Astrocyte (in vitro differentiated cells and primary cell): Measurements from ENCODE around the gene CFAP45. TPM values are rescaled to one million over a fixed set of nuclear protein-coding genes. Genes with fewer than 3 reads are reported as not detected.
A peak's percentile ranks its signal among the peaks of the same experiment; 100 is the strongest.

Experiments used
- DNase-seq: peaks from one replicate; pipeline ENCODE4 v3.0.0-alpha.2; 2010; ENCODE audit warnings: low read depth
- FAIRE-seq: peaks from 2 replicates; lab custom pipeline; 2011; peaks lifted over from hg19 to GRCh38; lab: Jason Lieb, UNC
- H2AFZ ChIP-seq: 2 replicates; pipeline ENCODE4 v1.6.0; 2012; ENCODE audit warnings: low read depth, low read length, inconsistent platforms
- H3K27ac ChIP-seq: 2 replicates; pipeline ENCODE4 v1.5.1; 2011; ENCODE audit warnings: low read depth, low read length, inconsistent platforms
- H3K27me3 ChIP-seq: 2 replicates; pipeline ENCODE4 v1.6.0; 2011; ENCODE audit warnings: low read length, inconsistent platforms; ENCODE audit not compliant: insufficient read depth
- H3K36me3 ChIP-seq: 2 replicates; pipeline ENCODE4 v1.5.1; 2011; ENCODE audit warnings: low read length, inconsistent platforms; ENCODE audit not compliant: insufficient read depth
- H3K4me1 ChIP-seq: 2 replicates; pipeline ENCODE4 v1.5.1; 2011; ENCODE audit warnings: low read length, inconsistent platforms; ENCODE audit not compliant: insufficient read depth
- H3K4me2 ChIP-seq: 2 replicates; pipeline ENCODE4 v1.6.0; 2012; ENCODE audit warnings: low read length, inconsistent platforms
- H3K4me3 ChIP-seq: 2 replicates; pipeline ENCODE4 v1.5.1; 2011; ENCODE audit warnings: low read depth, mild to moderate bottlenecking, low read length, inconsistent platforms; ENCODE audit not compliant: insufficient read depth
- H3K79me2 ChIP-seq: 2 replicates; pipeline ENCODE4 v1.6.0; 2012; ENCODE audit warnings: mild to moderate bottlenecking, low read length, inconsistent platforms; ENCODE audit not compliant: insufficient read depth
- H3K9ac ChIP-seq: 2 replicates; pipeline ENCODE4 v1.6.0; 2012; ENCODE audit warnings: mild to moderate bottlenecking, low read length, inconsistent platforms
- H3K9me3 ChIP-seq: 2 replicates; pipeline ENCODE4 v1.5.1; 2012; ENCODE audit warnings: low read depth, mild to moderate bottlenecking, low read length, inconsistent platforms; ENCODE audit not compliant: insufficient read depth
- H4K20me1 ChIP-seq: 2 replicates; pipeline ENCODE4 v1.6.0; 2012; ENCODE audit warnings: low read length, inconsistent platforms; ENCODE audit not compliant: insufficient read depth
- H3K27ac Mint-ChIP-seq: one replicate; pipeline ENCODE4 v1.8.0; 2021; ENCODE audit warnings: mild to moderate bottlenecking, mixed read lengths; ENCODE audit not compliant: unreplicated experiment
- H3K27me3 Mint-ChIP-seq: one replicate; pipeline ENCODE4 v1.8.0; 2021; ENCODE audit warnings: low read depth, mixed read lengths; ENCODE audit not compliant: unreplicated experiment
- H3K36me3 Mint-ChIP-seq: one replicate; pipeline ENCODE4 v1.8.0; 2021; ENCODE audit warnings: low read depth, mixed read lengths; ENCODE audit not compliant: unreplicated experiment
- H3K4me1 Mint-ChIP-seq: one replicate; pipeline ENCODE4 v1.8.0; 2021; ENCODE audit warnings: low read depth, mixed read lengths; ENCODE audit not compliant: unreplicated experiment
- H3K4me3 Mint-ChIP-seq: one replicate; pipeline ENCODE4 v1.8.0; 2021; ENCODE audit warnings: mild to moderate bottlenecking, moderate library complexity, mixed read lengths; ENCODE audit not compliant: unreplicated experiment
- H3K9me3 Mint-ChIP-seq: one replicate; pipeline ENCODE4 v1.8.0; 2021; ENCODE audit warnings: mild to moderate bottlenecking, mixed read lengths; ENCODE audit not compliant: unreplicated experiment
- CTCF ChIP-seq: IDR thresholded peaks from 2 replicates; pipeline ENCODE4 v1.5.1; 2011; ENCODE audit warnings: low read depth, mild to moderate bottlenecking, inconsistent platforms, low read length, moderate library complexity; ENCODE audit not compliant: insufficient read depth
- EZH2 ChIP-seq: IDR thresholded peaks from 2 replicates; pipeline ENCODE4 v1.6.1; 2012; ENCODE audit warnings: mild to moderate bottlenecking, low read length, inconsistent platforms; ENCODE audit not compliant: insufficient read depth
- total RNA-seq: library from RNA; stranded (reverse); gene quantifications from 2 replicates; pipeline ENCODE4 v1.2.1, GENCODE V29; 2021

The CFAP45 gene
- total RNA-seq, 1 donor from 2014 or later = 3.2 TPM

DNA sequence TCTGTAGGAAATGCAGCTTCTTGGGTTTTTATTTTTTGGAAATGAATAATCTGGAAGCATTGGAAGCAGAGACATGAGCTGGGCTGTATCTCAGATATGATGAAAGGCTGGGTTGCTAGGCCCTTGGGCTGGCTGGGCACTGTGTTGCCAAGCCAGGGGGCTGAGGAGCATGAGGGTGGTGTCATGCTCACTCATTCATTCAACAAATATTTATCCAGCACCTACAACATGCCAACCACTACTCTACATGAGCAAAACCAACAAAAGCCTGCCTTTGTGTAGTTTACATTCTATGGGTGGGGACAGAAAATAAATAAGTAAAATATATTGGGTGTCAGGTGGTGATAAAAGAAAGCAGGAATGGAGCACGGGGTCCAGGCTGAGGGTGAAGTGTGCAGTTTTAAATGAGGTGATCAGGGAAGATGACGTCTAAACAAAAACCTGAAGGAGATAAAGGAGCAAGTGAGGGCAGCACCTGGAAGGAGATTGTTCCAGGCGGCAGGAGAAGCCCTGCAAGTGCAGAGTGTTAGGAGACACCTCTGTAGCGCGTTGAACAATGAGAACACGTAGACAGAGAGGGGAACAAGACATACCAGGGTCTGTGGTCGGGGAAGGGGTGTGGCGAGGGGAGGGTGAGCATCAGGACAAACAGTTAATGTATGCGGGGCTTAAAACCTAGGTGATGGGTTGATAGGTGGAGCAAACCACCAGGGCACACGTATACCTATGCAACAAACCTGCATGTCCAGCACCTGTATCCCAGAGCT, 14.5 kb upstream of the CFAP45 start:
- no peaks in the 10 kb centered on the region for H3K9me3 Mint-ChIP-seq
- Histone ChIP-seq H3K4me2 (no peak overlapping the region), H3K4me1 (peaks cover 64% of the 10 kb centered on the region), H4K20me1 (peaks cover 25% of the 10 kb centered on the region), H3K27me3 (no peaks in the 10 kb centered on the region), H2AFZ (no peak overlapping the region), H3K9me3 (no peaks in the 10 kb centered on the region), H3K27ac (no peak overlapping the region), H3K4me3 (no peak overlapping the region), H3K9ac (no peak overlapping the region), H3K36me3 (peaks cover 17% of the 10 kb centered on the region), H3K79me2 (peaks cover 17% of the 10 kb centered on the region)
- peak overlapping the region; percentile 70 for H3K27ac Mint-ChIP-seq
- TF ChIP-seq CTCF = no peak
- TF ChIP-seq EZH2 = no peak
- no peak for FAIRE-seq
- peaks cover 16% of the 10 kb centered on the region for H3K36me3 Mint-ChIP-seq
- no peaks in the 10 kb centered on the region for H3K27me3 Mint-ChIP-seq
- H3K4me3 Mint-ChIP-seq = peak overlapping the region; percentile 46
- peaks cover 87% of the 10 kb centered on the region for H3K4me1 Mint-ChIP-seq
- DNase-seq = no peak

GRCh38 chr1:159913451-159914192, 13.7 kb upstream of the CFAP45 start:
- Mint-ChIP-seq H3K27me3 (no peaks in the 10 kb centered on the region), H3K4me3 (no peak overlapping the region), H3K4me1 (peaks cover 89% of the 10 kb centered on the region), H3K36me3 (peaks cover 12% of the 10 kb centered on the region), H3K27ac (peak overlapping the region; percentile 99), H3K9me3 (no peaks in the 10 kb centered on the region)
- no peaks in the 10 kb centered on the region for H3K27me3 ChIP-seq
- no peak for DNase-seq
- H3K27ac ChIP-seq = no peak overlapping the region
- H3K79me2 ChIP-seq = peaks cover 9% of the 10 kb centered on the region
- TF ChIP-seq CTCF (no peak), EZH2 (no peak)
- no peak overlapping the region for H3K4me2 ChIP-seq
- no peaks in the 10 kb centered on the region for H3K9me3 ChIP-seq
- no peak overlapping the region for H3K4me3 ChIP-seq
- H2AFZ ChIP-seq = no peak overlapping the region
- peaks cover 16% of the 10 kb centered on the region for H4K20me1 ChIP-seq
- H3K36me3 ChIP-seq = peaks cover 8% of the 10 kb centered on the region
- H3K9ac ChIP-seq = no peak overlapping the region
- peaks cover 69% of the 10 kb centered on the region for H3K4me1 ChIP-seq
- no peak for FAIRE-seq
